Liver (tissue), 3 donors: ENCODE results near the gene PCDH15.

Experiments
- EGR1 ChIP-seq, 2 donors: IDR thresholded peaks; 2 replicates each; pipeline ENCODE4 v1.6.1; 2016 to 2018; ENCODE audit warnings: antibody characterized with exemption in 2 of 2, low read depth in 2 of 2
- FOXA1 ChIP-seq: IDR thresholded peaks from 2 replicates; pipeline ENCODE4 v1.6.1; 2016; ENCODE audit warnings: antibody characterized with exemption
- GABPA ChIP-seq, 2 donors: IDR thresholded peaks in 1 of 2; conservative IDR thresholded peaks in 1 of 2; 2 replicates each; pipeline ENCODE4 v1.6.1; 2016; ENCODE audit warnings: antibody characterized with exemption in 2 of 2, mild to moderate bottlenecking in 1 of 2, moderate library complexity in 1 of 2
- JUND ChIP-seq, 2 donors: IDR thresholded peaks; 2 replicates each; pipeline ENCODE4 v1.6.1; 2016; ENCODE audit warnings: antibody characterized with exemption in 2 of 2
- RAD21 ChIP-seq, 2 donors: IDR thresholded peaks; 2 replicates each; pipeline ENCODE4 v1.6.1; 2016; ENCODE audit warnings: antibody characterized with exemption in 2 of 2, mild to moderate bottlenecking in 2 of 2
- RXRA ChIP-seq, 2 donors: IDR thresholded peaks; 2 replicates each; pipeline ENCODE4 v1.6.1; 2017 to 2018; ENCODE audit warnings: antibody characterized with exemption in 2 of 2, mild to moderate bottlenecking in 1 of 2
- SP1 ChIP-seq: IDR thresholded peaks from 2 replicates; pipeline ENCODE4 v1.6.1; 2018; ENCODE audit warnings: antibody characterized with exemption, mild to moderate bottlenecking
- TAF1 ChIP-seq: conservative IDR thresholded peaks from 2 replicates; pipeline ENCODE4 v1.6.1; 2016; ENCODE audit warnings: antibody characterized with exemption, mild to moderate bottlenecking
- ZBTB33 ChIP-seq: IDR thresholded peaks from 2 replicates; pipeline ENCODE4 v1.6.1; 2016; ENCODE audit warnings: antibody characterized with exemption
- TF ChIP-seq, protein P1 (sequence below): fragments of 150-350 bp; IDR thresholded peaks from 2 replicates; pipeline ENCODE4 v1.5.1; 2017; ENCODE audit warnings: improper control_type of control experiment, low read depth, low read length; ENCODE audit not compliant: missing input control
- TF ChIP-seq, protein P2 (sequence below): IDR thresholded peaks from 2 replicates; pipeline ENCODE4 v1.6.1; 2016; ENCODE audit warnings: antibody characterized with exemption
- TF ChIP-seq, protein P3 (sequence below): IDR thresholded peaks from 2 replicates; pipeline ENCODE4 v1.6.1; 2016; ENCODE audit warnings: antibody characterized with exemption
- donor health status: healthy.
- donor health status: healthy.

DNA sequence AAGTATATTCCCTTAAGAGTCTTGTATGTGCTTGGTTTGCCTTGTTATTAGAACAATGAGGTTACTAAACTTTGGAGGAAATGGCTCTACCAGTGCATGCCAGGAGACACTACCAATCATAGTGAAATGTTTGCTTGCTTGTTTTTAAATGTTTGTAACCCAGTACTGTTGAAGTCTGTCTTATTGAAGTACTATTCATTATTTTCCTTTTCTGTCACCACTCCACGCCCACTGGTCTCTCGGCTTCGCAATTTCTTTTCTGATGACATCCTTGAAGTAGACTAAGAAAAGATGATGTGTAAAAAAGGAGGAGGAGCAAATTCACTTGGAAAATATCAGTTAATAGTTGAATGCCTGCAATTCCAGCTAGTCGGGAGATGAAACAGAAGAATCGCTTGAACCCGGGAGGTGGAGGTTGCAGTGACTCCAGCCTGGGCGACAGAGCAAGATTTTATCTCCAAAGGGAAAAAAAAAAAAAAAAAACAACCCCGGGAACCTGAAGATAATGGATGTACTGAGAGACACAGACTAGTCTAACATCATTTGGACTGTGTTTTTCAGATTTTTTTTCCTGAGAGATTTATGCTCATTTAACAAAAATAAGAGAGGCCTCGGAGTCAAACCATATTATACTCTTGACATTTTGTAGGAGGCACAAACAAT lies 959.4 kb downstream of the PCDH15 start:
- TF ChIP-seq, protein P1, sequence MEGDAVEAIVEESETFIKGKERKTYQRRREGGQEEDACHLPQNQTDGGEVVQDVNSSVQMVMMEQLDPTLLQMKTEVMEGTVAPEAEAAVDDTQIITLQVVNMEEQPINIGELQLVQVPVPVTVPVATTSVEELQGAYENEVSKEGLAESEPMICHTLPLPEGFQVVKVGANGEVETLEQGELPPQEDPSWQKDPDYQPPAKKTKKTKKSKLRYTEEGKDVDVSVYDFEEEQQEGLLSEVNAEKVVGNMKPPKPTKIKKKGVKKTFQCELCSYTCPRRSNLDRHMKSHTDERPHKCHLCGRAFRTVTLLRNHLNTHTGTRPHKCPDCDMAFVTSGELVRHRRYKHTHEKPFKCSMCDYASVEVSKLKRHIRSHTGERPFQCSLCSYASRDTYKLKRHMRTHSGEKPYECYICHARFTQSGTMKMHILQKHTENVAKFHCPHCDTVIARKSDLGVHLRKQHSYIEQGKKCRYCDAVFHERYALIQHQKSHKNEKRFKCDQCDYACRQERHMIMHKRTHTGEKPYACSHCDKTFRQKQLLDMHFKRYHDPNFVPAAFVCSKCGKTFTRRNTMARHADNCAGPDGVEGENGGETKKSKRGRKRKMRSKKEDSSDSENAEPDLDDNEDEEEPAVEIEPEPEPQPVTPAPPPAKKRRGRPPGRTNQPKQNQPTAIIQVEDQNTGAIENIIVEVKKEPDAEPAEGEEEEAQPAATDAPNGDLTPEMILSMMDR: no peak
- TF ChIP-seq SP1 (no peak), GABPA (IDR thresholded peaks at IDR 0.05 in 1 of 2, conservative IDR thresholded peaks at IDR 0.05 in 1 of 2) (no peak), EGR1 (IDR thresholded peaks at IDR 0.05; ENCODE audit: low read depth in 2 of 2) (no peak), ZBTB33 (no peak), JUND (IDR thresholded peaks at IDR 0.05) (no peak), TAF1 (no peak), RAD21 (IDR thresholded peaks at IDR 0.05) (no peak), FOXA1 (no peak), RXRA (IDR thresholded peaks at IDR 0.05) (no peak)
- TF ChIP-seq, protein P2, sequence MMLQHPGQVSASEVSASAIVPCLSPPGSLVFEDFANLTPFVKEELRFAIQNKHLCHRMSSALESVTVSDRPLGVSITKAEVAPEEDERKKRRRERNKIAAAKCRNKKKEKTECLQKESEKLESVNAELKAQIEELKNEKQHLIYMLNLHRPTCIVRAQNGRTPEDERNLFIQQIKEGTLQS: no peak
- TF ChIP-seq, protein P3, sequence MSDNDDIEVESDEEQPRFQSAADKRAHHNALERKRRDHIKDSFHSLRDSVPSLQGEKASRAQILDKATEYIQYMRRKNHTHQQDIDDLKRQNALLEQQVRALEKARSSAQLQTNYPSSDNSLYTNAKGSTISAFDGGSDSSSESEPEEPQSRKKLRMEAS: no peak
